Activated CD8-positive, alpha-beta memory T cell treated with anti-CD3 and anti-CD28 coated beads for 1 hour (primary cell): Measurements from ENCODE around the gene THOC2.
A peak's percentile ranks its signal among the peaks of the same experiment; 100 is the strongest.
"Not testable (repeated sequence)": the region's sequence is repeated elsewhere in the genome, so short reads cannot be mapped to it uniquely, and the experiment has no call there.

ENCODE experiments used
- DNase-seq, 2 donors: peaks; one replicate each; pipeline ENCODE4 v3.0.0-alpha.2; 2020; ENCODE audit warnings: low read depth in 1 of 2; ENCODE audit errors: extremely low read depth in 1 of 2

THOC2 gene, protein sequence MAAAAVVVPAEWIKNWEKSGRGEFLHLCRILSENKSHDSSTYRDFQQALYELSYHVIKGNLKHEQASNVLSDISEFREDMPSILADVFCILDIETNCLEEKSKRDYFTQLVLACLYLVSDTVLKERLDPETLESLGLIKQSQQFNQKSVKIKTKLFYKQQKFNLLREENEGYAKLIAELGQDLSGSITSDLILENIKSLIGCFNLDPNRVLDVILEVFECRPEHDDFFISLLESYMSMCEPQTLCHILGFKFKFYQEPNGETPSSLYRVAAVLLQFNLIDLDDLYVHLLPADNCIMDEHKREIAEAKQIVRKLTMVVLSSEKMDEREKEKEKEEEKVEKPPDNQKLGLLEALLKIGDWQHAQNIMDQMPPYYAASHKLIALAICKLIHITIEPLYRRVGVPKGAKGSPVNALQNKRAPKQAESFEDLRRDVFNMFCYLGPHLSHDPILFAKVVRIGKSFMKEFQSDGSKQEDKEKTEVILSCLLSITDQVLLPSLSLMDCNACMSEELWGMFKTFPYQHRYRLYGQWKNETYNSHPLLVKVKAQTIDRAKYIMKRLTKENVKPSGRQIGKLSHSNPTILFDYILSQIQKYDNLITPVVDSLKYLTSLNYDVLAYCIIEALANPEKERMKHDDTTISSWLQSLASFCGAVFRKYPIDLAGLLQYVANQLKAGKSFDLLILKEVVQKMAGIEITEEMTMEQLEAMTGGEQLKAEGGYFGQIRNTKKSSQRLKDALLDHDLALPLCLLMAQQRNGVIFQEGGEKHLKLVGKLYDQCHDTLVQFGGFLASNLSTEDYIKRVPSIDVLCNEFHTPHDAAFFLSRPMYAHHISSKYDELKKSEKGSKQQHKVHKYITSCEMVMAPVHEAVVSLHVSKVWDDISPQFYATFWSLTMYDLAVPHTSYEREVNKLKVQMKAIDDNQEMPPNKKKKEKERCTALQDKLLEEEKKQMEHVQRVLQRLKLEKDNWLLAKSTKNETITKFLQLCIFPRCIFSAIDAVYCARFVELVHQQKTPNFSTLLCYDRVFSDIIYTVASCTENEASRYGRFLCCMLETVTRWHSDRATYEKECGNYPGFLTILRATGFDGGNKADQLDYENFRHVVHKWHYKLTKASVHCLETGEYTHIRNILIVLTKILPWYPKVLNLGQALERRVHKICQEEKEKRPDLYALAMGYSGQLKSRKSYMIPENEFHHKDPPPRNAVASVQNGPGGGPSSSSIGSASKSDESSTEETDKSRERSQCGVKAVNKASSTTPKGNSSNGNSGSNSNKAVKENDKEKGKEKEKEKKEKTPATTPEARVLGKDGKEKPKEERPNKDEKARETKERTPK (N-terminal part only)

GRCh38 chrX:123732670-123733363 lies at the start of gene THOC2:
Gene THOC2 (minus strand): TSS chrX:123733052. CDS start chrX:123733022, 30 bp downstream.
- DNase-seq, result peak; percentile 54 to 55

- DNase-seq, result not testable (repeated sequence)
Measured at GRCh38 chrX:123781786-123782185, 48.9 kb upstream of the THOC2 start.

GRCh38 chrX:123779908-123780396 lies 47.1 kb upstream of the THOC2 start:
- no peak for DNase-seq

- DNase-seq, result no peak
Measured at GRCh38 chrX:123773258-123773988, 40.6 kb upstream of the THOC2 start.

- DNase-seq, result no peak
Measured at GRCh38 chrX:123771449-123772064, 38.7 kb upstream of the THOC2 start.

GRCh38 chrX:123764967-123765871 lies 32.4 kb upstream of the THOC2 start:
- peak in 1 of 2 donors; percentile 15 for DNase-seq

DNA sequence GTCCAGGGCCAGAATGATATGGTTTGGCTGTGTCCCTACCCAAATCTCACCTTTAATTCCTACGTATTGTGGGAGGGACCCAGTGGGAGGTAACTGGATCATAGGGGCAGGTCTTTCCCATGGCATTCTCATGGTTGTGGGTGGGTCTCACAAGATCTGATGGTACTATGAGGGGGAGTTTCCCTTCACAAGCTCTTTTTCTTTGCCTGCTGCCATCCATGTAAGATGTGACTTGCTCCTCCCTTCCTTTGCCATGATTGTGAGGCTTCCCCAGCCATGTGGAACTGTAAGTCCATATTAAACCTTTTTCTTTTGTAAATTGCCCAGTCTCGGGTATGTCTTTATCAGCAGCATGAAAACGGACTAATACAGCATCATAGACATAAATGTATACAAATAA lies 27.0 kb upstream of the THOC2 start:
- DNase-seq, result not testable (repeated sequence)

- DNase-seq, result not testable (repeated sequence)
Measured at GRCh38 chrX:123757794-123758193, 24.9 kb upstream of the THOC2 start.

DNA sequence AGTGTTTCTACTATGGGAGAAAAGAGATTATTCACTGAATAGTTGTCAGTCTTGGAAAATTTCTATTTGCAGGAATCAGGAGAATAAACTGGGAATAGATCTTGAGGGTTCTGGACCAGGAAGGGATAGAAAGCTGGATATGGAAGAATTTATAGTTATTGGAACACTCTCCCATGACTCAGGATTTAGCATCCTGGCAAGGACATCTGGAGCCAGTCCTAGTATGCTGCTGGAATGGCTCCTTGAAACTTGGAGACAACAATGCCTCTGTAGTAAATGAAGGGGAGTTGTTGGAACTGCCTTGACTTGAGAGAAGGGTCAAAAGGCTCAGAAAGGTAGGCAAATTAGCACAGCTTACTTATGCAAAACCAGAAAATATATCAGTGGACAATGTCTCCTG lies 23.5 kb upstream of the THOC2 start:
- DNase-seq, result no peak

DNA sequence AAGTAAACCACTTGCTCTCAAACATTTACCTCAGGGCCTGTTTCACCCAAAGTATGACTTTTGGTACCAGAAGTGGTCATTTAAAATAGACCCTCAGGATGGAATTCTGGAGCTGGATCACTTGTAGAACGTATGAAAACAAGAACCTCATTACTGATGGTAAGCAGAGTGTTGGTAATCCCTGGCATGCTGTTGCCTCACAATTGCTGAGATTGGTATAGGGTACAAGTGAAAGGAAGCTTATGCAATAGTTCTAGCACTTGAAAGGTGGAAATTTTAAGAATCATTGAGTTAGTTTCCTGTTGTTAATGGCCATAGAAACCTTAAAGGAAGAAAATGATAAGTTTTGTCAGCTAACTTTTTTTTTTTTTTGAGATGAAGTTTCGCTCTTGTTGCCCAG lies 22.3 kb upstream of the THOC2 start:
- no peak for DNase-seq

DNA sequence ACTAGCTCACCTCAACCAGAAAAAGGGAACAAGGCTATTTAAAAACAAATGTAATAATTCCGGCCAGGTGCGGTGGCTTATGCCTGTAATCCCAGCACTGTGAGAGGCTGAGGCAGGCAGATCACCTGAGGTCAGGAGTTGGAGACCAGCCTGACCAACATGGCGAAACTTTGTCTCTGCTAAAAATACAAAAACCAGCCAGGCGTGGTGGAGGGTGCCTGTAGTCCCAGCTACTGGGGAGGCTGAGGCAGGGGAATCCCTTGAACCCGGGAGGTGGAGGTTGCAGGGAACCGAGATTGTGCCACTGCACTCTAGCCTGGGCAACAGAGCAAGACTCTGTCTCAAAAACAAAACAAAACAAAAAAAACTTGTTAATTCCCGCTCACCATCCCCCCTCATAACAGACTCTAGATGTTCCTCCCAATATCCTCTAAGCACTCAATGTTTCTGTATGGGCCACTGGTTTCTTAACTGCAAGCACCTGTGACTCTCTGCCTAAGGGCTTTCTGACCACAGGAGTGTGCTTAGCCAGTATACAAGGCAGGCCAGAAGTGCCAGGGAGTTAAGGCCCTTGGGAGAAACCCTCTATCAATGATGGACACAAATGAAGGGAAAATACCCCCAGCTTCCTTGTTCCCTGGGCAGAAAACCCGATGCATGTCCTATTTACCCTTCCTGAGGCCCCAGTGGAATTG lies 21.0 kb upstream of the THOC2 start:
- no peak for DNase-seq

GRCh38 chrX:123749643-123750042 lies 16.8 kb upstream of the THOC2 start:
- DNase-seq, result no peak

- DNase-seq, result no peak
Measured at GRCh38 chrX:123745511-123745910, 12.7 kb upstream of the THOC2 start.

DNA sequence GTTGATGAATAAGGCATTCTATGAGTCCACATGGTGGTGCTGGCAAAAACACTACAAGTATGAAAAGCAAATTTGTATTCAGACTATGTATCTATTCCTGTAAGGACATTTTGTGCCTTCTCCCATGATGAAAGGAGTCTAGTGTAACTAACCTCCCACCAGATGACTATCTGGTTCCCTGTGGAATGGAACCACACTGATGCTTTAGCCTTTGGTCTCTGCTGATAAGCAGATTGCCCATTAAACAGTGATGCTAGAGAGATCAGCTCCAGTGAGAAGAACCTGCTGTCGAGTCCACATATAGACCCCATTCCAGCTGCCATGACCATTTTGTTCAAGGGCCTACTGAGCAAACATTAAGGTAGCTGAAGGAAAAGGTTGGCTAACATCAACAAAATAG lies 10.5 kb upstream of the THOC2 start:
- no peak for DNase-seq

DNA sequence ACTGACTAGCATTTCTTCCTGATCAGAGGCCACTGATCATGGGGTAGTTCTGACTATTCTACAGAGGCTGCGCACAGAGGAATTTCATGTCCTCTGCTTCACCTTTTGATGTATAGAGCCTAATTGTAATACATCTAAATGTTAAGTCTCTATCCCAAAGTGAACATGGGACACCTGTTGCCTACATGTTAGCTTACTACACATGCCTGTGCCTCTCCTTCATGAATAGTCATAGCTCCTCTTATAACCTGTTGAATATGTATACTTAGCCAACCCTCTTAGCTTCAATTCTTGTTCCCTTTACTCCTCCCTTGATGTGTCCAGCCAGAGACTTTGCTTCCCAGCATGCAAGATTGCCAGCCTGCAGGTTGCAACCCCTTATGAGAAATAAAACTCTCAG lies 9.6 kb upstream of the THOC2 start:
- no peak for DNase-seq

DNA sequence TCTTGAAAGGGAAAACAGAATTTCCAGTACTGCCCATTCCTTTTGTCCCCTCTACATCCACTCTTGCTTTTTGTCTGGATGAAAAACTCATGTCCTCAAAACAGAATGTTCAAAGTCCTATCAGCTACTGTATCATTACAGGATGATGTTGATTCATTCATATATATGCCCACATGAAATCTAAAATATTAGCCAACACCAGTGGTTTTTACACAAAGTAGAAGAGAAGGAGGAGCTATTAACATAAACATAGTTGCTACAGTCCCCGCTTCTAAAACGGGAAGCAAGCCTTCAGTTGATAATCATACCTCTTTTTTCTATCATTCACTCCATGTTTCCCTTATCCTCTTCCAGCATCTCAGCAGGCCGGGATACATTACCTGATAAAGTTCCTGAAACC lies 7.7 kb upstream of the THOC2 start:
- DNase-seq, result no peak

DNA sequence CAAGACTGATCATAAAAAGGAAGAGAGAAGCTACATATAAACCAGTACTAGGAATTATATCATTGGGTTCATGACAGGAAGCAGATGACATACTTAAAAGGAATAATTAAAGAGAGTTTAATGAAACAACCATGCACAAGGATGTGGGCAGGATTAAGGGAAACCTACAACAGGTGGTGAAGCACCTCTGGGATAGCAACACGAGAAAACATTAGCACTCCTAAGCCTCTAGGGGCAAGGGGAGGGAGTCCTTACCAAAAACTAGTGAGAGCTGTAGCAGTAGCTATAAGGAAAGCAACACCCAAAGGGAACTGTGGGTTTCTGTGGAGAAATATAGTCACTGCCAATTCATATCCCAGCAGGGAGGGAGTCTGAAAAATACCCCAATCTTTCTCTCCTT lies 7.2 kb upstream of the THOC2 start:
- no peak for DNase-seq
